ENCODE data around the gene ZBTB17. TPM values are rescaled to one million over a fixed set of nuclear protein-coding genes. Genes with fewer than 3 reads are reported as not detected.

The ZBTB17 gene
- total and polyA plus RNA-seq, 11 donors: 14.5 to 29.2 (median 22.1) TPM

GRCh38 chr1:16012590-16013219, 36.8 kb upstream of the ZBTB17 start:
- no peaks in the 10 kb centered on the region for H3K9me3 ChIP-seq
- peaks cover 0 to 10% (median 0%) of the 10 kb centered on the region in 9 donors for H3K36me3 ChIP-seq
- H3K4me3 ChIP-seq: peak overlapping the region in 11 of 12 donors; percentile 7 to 70 (median 36)
- H3K27ac ChIP-seq: peak overlapping the region; percentile 88 to 99 (median 97)
- peak; percentile 81 to 90 (median 86) for DNase-seq
- H3K27me3 ChIP-seq: peaks cover 0 to 5% (median 0%) of the 10 kb centered on the region in 9 donors
- intact Hi-C loops (cut with DNase I): no loop called here
- TF ChIP-seq, protein P1, sequence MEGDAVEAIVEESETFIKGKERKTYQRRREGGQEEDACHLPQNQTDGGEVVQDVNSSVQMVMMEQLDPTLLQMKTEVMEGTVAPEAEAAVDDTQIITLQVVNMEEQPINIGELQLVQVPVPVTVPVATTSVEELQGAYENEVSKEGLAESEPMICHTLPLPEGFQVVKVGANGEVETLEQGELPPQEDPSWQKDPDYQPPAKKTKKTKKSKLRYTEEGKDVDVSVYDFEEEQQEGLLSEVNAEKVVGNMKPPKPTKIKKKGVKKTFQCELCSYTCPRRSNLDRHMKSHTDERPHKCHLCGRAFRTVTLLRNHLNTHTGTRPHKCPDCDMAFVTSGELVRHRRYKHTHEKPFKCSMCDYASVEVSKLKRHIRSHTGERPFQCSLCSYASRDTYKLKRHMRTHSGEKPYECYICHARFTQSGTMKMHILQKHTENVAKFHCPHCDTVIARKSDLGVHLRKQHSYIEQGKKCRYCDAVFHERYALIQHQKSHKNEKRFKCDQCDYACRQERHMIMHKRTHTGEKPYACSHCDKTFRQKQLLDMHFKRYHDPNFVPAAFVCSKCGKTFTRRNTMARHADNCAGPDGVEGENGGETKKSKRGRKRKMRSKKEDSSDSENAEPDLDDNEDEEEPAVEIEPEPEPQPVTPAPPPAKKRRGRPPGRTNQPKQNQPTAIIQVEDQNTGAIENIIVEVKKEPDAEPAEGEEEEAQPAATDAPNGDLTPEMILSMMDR (IDR thresholded peaks at IDR 0.05): peak in 2 of 12 donors; percentile 8 to 11
- no peak for TF ChIP-seq POLR2A (IDR thresholded peaks at IDR 0.05)
- H3K4me1 ChIP-seq: peaks cover 0 to 38% (median 21%) of the 10 kb centered on the region in 12 donors
- ATAC-seq: peak; percentile 16 to 53 (median 37)
- 4 to 19% (median 8%) methylated on average over 9 to 36 of the region's 36 CpGs for WGBS, 4 donors

DNA sequence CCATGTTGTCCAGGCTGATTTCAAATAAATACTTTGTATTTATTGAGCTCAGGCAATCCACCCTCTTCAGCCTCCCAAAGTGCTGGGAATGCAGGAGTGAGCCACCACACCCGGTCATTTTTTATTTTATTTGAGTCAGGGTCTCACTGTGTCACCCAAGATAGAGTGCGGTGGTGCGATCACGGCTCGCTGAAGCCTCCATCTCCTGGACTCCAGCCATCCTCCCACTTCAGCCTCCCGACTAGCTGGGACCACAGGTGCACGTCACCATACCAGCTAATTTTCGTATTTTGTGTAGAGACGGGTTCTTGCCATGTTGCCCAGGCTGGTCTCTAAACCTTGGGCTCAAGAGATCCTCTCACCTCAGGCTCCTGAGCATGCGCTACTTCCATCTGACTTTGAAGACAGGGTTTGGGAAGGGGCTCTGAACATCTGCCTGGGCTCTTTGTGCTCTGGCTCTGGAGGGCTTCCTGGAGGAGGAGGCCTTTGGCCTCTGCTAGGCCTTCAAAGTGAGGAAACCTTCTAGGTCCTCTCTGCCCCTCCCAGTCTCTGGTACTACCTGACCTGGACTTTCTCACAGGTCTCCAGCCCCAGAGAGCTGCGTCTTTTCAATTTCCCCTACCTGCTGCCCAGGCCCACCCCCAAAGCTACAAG, 36.2 kb upstream of the ZBTB17 start:
- intact Hi-C loops (cut with DNase I): no loop called here
- ATAC-seq (no peak), DNase-seq (no peak)
- peak overlapping the region in 2 of 12 donors; percentile 35 to 63 for H3K4me3 ChIP-seq
- H3K4me1 ChIP-seq: peaks cover 0 to 34% (median 19%) of the 10 kb centered on the region in 12 donors
- TF ChIP-seq, protein P1 (IDR thresholded peaks at IDR 0.05): no peak
- no peak for TF ChIP-seq POLR2A (IDR thresholded peaks at IDR 0.05)
- H3K36me3 ChIP-seq: peaks cover 0 to 10% (median 0%) of the 10 kb centered on the region in 9 donors
- WGBS, 4 donors: 92 to 96% (median 95%) methylated on average over 11 of the region's 11 CpGs
- H3K27ac ChIP-seq: peak overlapping the region in 11 of 12 donors; percentile 18 to 99 (median 97)
- peaks cover 0 to 5% (median 0%) of the 10 kb centered on the region in 9 donors for H3K27me3 ChIP-seq
- no peaks in the 10 kb centered on the region for H3K9me3 ChIP-seq

DNA sequence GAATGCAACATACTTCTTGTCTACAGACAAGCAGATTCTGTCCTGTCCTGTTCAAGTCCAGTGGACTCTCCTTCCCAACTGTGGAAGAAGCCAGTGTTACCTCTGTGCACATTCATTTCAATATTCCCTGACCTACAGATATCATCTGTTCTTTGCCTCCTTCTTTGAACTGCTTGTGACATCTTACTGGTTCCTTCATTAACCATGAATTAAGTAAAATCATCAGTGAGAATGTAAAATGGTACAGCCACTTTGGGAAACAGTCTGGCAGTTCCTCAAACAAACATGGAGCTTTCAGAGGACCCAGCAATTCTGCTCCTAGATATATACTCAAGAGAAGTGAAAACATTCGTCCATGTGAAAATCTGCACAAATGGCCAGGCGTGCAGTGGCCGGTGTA, 34.9 kb upstream of the ZBTB17 start:
- Histone ChIP-seq H3K9me3 (no peaks in the 10 kb centered on the region), H3K27ac (no peak overlapping the region), H3K4me1 (peaks cover 0 to 34% (median 19%) of the 10 kb centered on the region in 12 donors), H3K27me3 (peaks cover 0 to 5% (median 0%) of the 10 kb centered on the region in 9 donors), H3K36me3 (peaks cover 0 to 9% (median 0%) of the 10 kb centered on the region in 9 donors), H3K4me3 (no peak overlapping the region)
- no peak for ATAC-seq
- TF ChIP-seq, protein P1 (IDR thresholded peaks at IDR 0.05): no peak
- no peak for TF ChIP-seq POLR2A (IDR thresholded peaks at IDR 0.05)
- 90 to 94% (median 93%) methylated on average over 3 of the region's 3 CpGs for WGBS, 4 donors
- intact Hi-C loops (cut with DNase I): no loop called here
- DNase-seq: no peak

DNA sequence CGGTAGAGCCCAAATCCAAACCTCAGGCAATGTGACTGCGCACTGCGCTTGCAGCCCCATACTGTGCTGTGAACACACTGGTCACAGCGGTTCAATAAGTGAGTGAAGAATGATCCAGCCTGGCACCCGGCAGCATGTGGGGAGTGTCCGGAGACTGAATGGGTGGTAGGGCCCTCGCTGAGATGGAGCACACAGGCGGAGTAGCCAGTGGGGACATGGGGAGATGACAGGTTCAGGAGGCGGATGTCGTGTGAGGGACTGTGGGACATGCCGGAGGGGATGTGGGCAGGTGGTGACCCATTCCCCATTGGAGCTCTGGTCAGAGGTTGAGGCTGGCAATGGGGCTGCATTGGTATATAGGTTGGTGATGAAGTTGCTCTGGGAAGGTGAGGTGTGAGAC, 33.8 kb upstream of the ZBTB17 start:
- 86 to 92% (median 90%) methylated on average over 11 of the region's 11 CpGs for WGBS, 4 donors
- Histone ChIP-seq H3K4me1 (peaks cover 0 to 27% (median 19%) of the 10 kb centered on the region in 12 donors), H3K36me3 (no peaks in the 10 kb centered on the region), H3K27ac (no peak overlapping the region), H3K27me3 (peaks cover 0 to 5% (median 0%) of the 10 kb centered on the region in 9 donors), H3K9me3 (no peaks in the 10 kb centered on the region), H3K4me3 (no peak overlapping the region)
- intact Hi-C loops (cut with DNase I): loop anchor here (1.0 to 5.0 kb wide), 7 partner anchors 23 to 48 kb away; no protein-coding TSS in a partner anchor
- TF ChIP-seq, protein P1 (IDR thresholded peaks at IDR 0.05): no peak
- TF ChIP-seq POLR2A (IDR thresholded peaks at IDR 0.05): no peak
- ATAC-seq: no peak
- no peak for DNase-seq

Measured in heart left ventricle (tissue), 16 donors.